H54 (cell line): ENCODE measurements around the gene ANKS1B.
"Not testable (repeated sequence)": the region's sequence is repeated elsewhere in the genome, so short reads cannot be mapped to it uniquely, and the experiment has no call there.

ENCODE experiments used
- DNase-seq: peaks from one replicate; pipeline ENCODE4 v3.0.0; 2011; ENCODE audit warnings: low spot score, mixed read lengths; ENCODE audit not compliant: insufficient read length
- FAIRE-seq: peaks from 3 replicates; lab custom pipeline; 2011; peaks lifted over from hg19 to GRCh38; lab: Jason Lieb, UNC
- POLR2A ChIP-seq: IDR thresholded peaks from 2 replicates; pipeline ENCODE4 v1.6.1; 2011; ENCODE audit warnings: low read depth, mild to moderate bottlenecking, low read length

ANKS1B gene

GRCh38 chr12:99619389-99620158, 365.2 kb downstream of the ANKS1B start:
- peak; percentile 2 for DNase-seq
- TF ChIP-seq POLR2A: no peak
- FAIRE-seq: peak; percentile 58

GRCh38 chr12:99618657-99619056, 366.1 kb downstream of the ANKS1B start:
- FAIRE-seq (no peak), DNase-seq (no peak)
- TF ChIP-seq POLR2A: no peak

- DNase-seq: no peak
- no peak for FAIRE-seq
- no peak for TF ChIP-seq POLR2A
Observed at GRCh38 chr12:99611599-99611998, 373.1 kb downstream of the ANKS1B start.

GRCh38 chr12:99611117-99611516, 373.6 kb downstream of the ANKS1B start:
- TF ChIP-seq POLR2A: no peak
- FAIRE-seq (no peak), DNase-seq (no peak)

- TF ChIP-seq POLR2A: no peak
- DNase-seq (no peak), FAIRE-seq (no peak)
Observed at GRCh38 chr12:99609455-99610181, 375.1 kb downstream of the ANKS1B start.

GRCh38 chr12:99600388-99600787, 384.3 kb downstream of the ANKS1B start:
- DNase-seq (no peak), FAIRE-seq (no peak)
- TF ChIP-seq POLR2A: no peak

GRCh38 chr12:99598785-99599184, 386.0 kb downstream of the ANKS1B start:
- no peak for TF ChIP-seq POLR2A

GRCh38 chr12:99596762-99597161, 388.0 kb downstream of the ANKS1B start:
- DNase-seq (no peak), FAIRE-seq (no peak)
- TF ChIP-seq POLR2A: no peak

More at GRCh38 chr12:99598785-99599184, 386.0 kb downstream of the ANKS1B start:
- no peak for FAIRE-seq
- no peak for DNase-seq

- FAIRE-seq, DNase-seq: not testable (repeated sequence)
Observed at GRCh38 chr12:99577125-99577524, 407.6 kb downstream of the ANKS1B start.

- no peak for TF ChIP-seq POLR2A
- DNase-seq (no peak), FAIRE-seq (no peak)
Observed at GRCh38 chr12:99573980-99574379, 410.8 kb downstream of the ANKS1B start.

- TF ChIP-seq POLR2A: no peak
- FAIRE-seq (no peak), DNase-seq (no peak)
Observed at GRCh38 chr12:99567072-99567471, 417.7 kb downstream of the ANKS1B start.

GRCh38 chr12:99558109-99558508, 426.6 kb downstream of the ANKS1B start:
- FAIRE-seq (no peak), DNase-seq (no peak)
- TF ChIP-seq POLR2A: no peak

- DNase-seq (no peak), FAIRE-seq (no peak)
- no peak for TF ChIP-seq POLR2A
Observed at GRCh38 chr12:99553461-99553860, 431.3 kb downstream of the ANKS1B start.

GRCh38 chr12:99552022-99552421, 432.7 kb downstream of the ANKS1B start:
- FAIRE-seq (no peak), DNase-seq (no peak)
- TF ChIP-seq POLR2A: no peak
